Tibial artery (tissue), 4 donors: ENCODE results near the gene C1QTNF5.

ENCODE experiments used
- DNase-seq, 2 donors: peaks; one replicate each; pipeline ENCODE4 v3.0.0-alpha.2; 2019
- H3K27ac ChIP-seq, 2 donors: fragments of 200-600 bp; sonication (generic) in 1 of 2; 1 replicate in 1 of 2; 2 replicates in 1 of 2; pipeline ENCODE4 v1.5.1; 2018 to 2019; ENCODE audit warnings: mild to moderate bottlenecking in 1 of 2
- H3K27me3 ChIP-seq, 2 donors: fragments of 200-600 bp; sonication (generic) in 1 of 2; one replicate each; pipeline versions ENCODE4 v1.5.1 to v1.6.0; 2016 to 2019
- H3K36me3 ChIP-seq, 3 donors: fragments of 200-600 bp; sonication (generic) in 2 of 3; one replicate each; pipeline ENCODE4 v1.5.1; 2016 to 2019; ENCODE audit warnings: mild to moderate bottlenecking in 2 of 3
- H3K4me1 ChIP-seq, 4 donors: fragments of 200-600 bp; sonication (generic) in 2 of 4; 1 replicate in 3 of 4; 2 replicates in 1 of 4; pipeline ENCODE4 v1.5.1; 2016 to 2019
- H3K4me3 ChIP-seq, 2 donors: fragments of 200-600 bp; sonication (generic) in 1 of 2; 1 replicate in 1 of 2; 2 replicates in 1 of 2; pipeline ENCODE4 v1.5.1; 2018 to 2019; ENCODE audit warnings: mild to moderate bottlenecking in 2 of 2
- H3K9me3 ChIP-seq, 3 donors: fragments of 200-600 bp; sonication (generic) in 1 of 3; one replicate each; pipeline ENCODE4 v1.5.1; 2016 to 2019
- intact Hi-C: fragments of 100-400 bp; cut with DNase I; formaldehyde crosslinking; loops from one replicate; pipeline ENCODE4 v1.15.0; 2023; ENCODE audit warnings: low total_unique reads
- TF ChIP-seq, protein P1 (sequence below), 2 experiments: fragments of 200-600 bp in 1 of 2; fragments of 450-650 bp in 1 of 2; IDR thresholded peaks; one replicate each; pipeline ENCODE4 v1.5.1; 2017 to 2019; ENCODE audit warnings: antibody characterized with exemption in 2 of 2, mild to moderate bottlenecking in 1 of 2, moderate library complexity in 1 of 2

The C1QTNF5 gene

GRCh38 chr11:119373921-119374631, 33.4 kb upstream of the C1QTNF5 start:
- Histone ChIP-seq H3K27me3 (no peaks in the 10 kb centered on the region), H3K27ac (peak overlapping the region in 1 of 2 donors; percentile 79), H3K4me3 (no peak overlapping the region), H3K36me3 (no peaks in the 10 kb centered on the region), H3K4me1 (peaks cover 0 to 65% (median 55%) of the 10 kb centered on the region in 4 donors), H3K9me3 (no peaks in the 10 kb centered on the region)
- TF ChIP-seq, protein P1, sequence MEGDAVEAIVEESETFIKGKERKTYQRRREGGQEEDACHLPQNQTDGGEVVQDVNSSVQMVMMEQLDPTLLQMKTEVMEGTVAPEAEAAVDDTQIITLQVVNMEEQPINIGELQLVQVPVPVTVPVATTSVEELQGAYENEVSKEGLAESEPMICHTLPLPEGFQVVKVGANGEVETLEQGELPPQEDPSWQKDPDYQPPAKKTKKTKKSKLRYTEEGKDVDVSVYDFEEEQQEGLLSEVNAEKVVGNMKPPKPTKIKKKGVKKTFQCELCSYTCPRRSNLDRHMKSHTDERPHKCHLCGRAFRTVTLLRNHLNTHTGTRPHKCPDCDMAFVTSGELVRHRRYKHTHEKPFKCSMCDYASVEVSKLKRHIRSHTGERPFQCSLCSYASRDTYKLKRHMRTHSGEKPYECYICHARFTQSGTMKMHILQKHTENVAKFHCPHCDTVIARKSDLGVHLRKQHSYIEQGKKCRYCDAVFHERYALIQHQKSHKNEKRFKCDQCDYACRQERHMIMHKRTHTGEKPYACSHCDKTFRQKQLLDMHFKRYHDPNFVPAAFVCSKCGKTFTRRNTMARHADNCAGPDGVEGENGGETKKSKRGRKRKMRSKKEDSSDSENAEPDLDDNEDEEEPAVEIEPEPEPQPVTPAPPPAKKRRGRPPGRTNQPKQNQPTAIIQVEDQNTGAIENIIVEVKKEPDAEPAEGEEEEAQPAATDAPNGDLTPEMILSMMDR (IDR thresholded peaks at IDR 0.05): peak; percentile 90 to 91
- intact Hi-C loops: loop anchor here (2.0 kb wide), 1 partner anchor 17 kb away; no protein-coding TSS in a partner anchor
- DNase-seq: peak; percentile 70 to 85

GRCh38 chr11:119373059-119373920, 32.6 kb upstream of the C1QTNF5 start:
- Histone ChIP-seq H3K9me3 (no peaks in the 10 kb centered on the region), H3K27me3 (no peaks in the 10 kb centered on the region), H3K27ac (peak overlapping the region in 1 of 2 donors; percentile 79), H3K4me1 (peaks cover 0 to 73% (median 62%) of the 10 kb centered on the region in 4 donors), H3K36me3 (no peaks in the 10 kb centered on the region), H3K4me3 (no peak overlapping the region)
- no peak for DNase-seq
- TF ChIP-seq, protein P1 (IDR thresholded peaks at IDR 0.05): no peak
- intact Hi-C loops: no loop called here

DNA sequence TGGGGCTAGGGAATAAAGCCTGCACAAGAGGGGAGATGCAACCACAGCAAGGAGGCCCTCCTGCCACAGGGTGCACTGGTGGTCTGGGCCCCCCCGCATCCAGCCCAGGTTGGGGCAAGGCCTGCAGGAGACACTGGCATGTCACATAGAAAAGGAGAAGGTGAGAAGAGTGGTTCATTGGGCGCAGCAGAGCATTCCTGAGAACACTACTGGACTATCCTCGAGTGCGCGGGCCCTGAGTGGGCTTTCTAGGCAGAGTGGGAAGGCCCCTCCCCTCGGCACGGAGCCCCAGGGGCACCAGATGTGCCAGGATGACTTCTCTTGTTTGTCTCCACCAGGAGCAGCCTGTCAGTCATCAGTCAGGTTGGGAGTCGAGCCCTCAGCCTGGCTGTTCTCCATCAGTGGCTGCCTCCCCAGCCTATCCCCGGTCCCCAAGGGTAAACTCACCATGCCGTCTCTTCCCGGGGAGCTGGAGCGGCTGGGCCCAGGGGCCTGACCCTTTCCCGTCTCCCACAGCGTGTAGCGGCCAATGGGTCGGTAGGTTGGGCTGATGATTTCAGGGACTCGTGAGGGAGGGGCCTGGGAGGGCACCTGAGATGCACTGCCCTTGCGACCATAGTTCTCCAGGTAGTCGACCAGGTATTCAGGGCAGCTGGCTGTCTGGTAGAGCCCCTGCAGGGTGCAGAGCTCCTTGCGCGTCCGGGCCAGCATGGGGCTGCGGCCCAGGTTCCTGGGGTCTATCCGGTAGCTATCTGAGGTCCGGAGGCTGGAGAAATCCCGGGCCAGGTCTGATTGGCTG, 31.8 kb upstream of the C1QTNF5 start:
- intact Hi-C loops: no loop called here
- Histone ChIP-seq H3K36me3 (no peaks in the 10 kb centered on the region), H3K9me3 (no peaks in the 10 kb centered on the region), H3K4me1 (peaks cover 0 to 81% (median 68%) of the 10 kb centered on the region in 4 donors), H3K27ac (no peak overlapping the region), H3K27me3 (no peaks in the 10 kb centered on the region), H3K4me3 (no peak overlapping the region)
- no peak for DNase-seq
- TF ChIP-seq, protein P1 (IDR thresholded peaks at IDR 0.05): no peak

GRCh38 chr11:119371778-119372182, 31.1 kb upstream of the C1QTNF5 start:
- DNase-seq: no peak
- no peak overlapping the region for H3K4me3 ChIP-seq
- no peaks in the 10 kb centered on the region for H3K36me3 ChIP-seq
- peak overlapping the region in 1 of 2 donors; percentile 56 for H3K27ac ChIP-seq
- intact Hi-C loops: no loop called here
- no peaks in the 10 kb centered on the region for H3K9me3 ChIP-seq
- TF ChIP-seq, protein P1 (IDR thresholded peaks at IDR 0.05): peak; percentile 29 to 44
- H3K4me1 ChIP-seq: peaks cover 0 to 83% (median 68%) of the 10 kb centered on the region in 4 donors
- H3K27me3 ChIP-seq: no peaks in the 10 kb centered on the region

GRCh38 chr11:119371067-119371601, 30.5 kb upstream of the C1QTNF5 start:
- Histone ChIP-seq H3K9me3 (no peaks in the 10 kb centered on the region), H3K27ac (peak overlapping the region; percentile 49 to 56), H3K4me3 (no peak overlapping the region), H3K27me3 (no peaks in the 10 kb centered on the region), H3K4me1 (peaks cover 0 to 83% (median 64%) of the 10 kb centered on the region in 4 donors), H3K36me3 (no peaks in the 10 kb centered on the region)
- intact Hi-C loops: no loop called here
- TF ChIP-seq, protein P1 (IDR thresholded peaks at IDR 0.05): no peak
- no peak for DNase-seq
